Effector CD4-positive, alpha-beta T cell (primary cell): ENCODE data around the gene ZBTB48.
"Not testable (repeated sequence)": the region's sequence is repeated elsewhere in the genome, so short reads cannot be mapped to it uniquely, and the experiment has no call there.

Experiments
- DNase-seq: peaks from one replicate; pipeline ENCODE4 v3.0.0-alpha.2; 2020

The ZBTB48 gene

DNA sequence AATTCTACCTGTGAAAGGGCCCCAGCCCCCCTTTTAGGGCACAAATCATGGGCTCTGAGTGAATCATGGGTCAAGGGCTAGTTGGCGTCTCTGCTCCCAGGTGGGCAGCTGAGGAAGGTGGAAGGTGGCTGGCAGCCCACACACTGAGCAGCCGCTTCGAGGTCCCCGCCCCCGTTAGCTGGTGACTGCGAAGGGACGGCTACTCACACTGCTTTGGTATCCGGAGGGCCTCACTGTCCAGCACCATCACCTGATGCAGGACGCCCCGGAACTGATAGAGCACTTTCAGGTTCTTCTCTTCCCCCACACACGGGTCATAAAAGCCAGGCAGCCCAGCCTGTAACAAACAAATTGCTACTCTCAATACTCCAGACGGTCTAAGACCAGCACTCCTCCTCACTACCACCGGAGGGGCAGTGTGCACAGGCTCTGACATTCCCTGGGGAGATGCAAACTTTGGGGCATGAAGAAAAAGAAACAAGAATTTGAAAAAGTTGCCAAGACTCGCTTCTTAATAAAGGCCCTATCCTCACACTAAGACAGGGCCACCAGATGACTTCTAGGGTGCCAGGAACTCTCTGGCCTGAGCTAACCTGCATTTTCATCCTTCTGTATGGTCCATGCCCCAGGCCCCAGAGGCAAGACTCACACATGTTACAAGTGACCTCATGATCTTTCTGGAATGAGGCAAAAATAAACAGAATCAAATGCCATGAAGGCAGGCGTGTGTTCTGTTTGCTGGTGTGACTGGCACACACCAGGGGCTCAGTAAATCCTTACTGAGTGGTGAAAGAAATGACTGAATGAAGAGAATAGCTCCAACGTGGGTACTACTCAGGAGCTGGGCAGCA lies 56.3 kb downstream of the ZBTB48 start:
- DNase-seq = no peak

DNA sequence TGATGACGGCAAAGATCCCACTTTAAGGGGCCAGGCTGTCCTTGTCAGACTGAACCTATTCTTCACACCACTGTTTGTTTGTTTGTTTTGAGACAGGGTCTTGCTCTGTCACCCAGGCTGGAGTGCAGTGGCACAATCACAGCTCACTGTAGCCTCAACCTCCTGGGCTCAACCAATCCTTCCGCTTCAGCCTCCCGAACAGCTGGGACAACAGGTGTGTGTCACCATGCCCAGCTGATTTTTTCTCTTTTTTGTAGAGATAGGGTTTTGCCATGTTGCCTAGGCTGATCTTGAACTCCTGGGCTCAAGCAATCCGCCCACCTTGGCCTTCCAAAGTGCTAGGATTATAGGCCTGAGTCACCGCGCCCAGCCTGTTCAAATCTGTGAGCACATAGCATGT lies 57.0 kb downstream of the ZBTB48 start:
- DNase-seq = not testable (repeated sequence)

DNA sequence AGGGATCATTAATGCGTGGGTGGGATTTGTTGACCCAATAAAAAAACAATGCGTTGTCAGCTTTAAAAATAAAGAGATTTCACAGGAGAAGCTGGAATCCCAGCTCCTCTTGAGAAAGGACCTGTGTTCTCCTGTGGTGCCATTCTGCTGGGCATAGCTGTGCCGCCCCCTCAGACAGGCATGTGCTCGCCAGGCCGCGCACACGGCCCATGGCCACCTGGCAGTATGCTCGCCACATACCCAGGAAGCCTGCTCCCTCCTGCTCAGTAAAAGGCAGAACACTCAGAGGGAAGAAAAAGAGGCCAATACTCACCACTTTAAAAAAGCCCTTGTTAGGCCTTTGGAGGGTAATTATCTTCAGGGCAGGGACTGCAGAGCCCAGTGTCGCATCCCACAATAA lies 58.0 kb downstream of the ZBTB48 start:
- DNase-seq = no peak

DNA sequence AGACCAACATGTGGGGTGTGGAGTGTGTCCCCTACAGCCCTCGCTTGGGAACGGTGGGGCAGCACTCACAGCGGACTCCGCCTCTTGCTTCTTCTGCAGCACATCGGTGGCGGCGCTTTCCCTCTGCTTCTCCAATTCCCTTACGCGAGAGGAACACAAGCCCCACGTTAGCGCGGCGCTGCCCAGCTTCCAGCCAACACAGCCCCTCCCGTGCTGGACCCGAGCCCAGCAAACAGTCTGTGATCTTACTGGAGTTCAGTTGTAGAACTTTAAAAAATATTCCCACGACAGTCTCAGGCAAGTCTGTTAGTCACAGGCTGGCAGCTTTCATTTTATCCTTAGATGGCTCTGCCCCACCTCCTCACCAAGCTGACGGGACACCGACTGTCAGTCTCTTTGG lies 58.4 kb downstream of the ZBTB48 start:
- DNase-seq = no peak
